Measurements from ENCODE around the gene SP3.

The SP3 gene

DNA sequence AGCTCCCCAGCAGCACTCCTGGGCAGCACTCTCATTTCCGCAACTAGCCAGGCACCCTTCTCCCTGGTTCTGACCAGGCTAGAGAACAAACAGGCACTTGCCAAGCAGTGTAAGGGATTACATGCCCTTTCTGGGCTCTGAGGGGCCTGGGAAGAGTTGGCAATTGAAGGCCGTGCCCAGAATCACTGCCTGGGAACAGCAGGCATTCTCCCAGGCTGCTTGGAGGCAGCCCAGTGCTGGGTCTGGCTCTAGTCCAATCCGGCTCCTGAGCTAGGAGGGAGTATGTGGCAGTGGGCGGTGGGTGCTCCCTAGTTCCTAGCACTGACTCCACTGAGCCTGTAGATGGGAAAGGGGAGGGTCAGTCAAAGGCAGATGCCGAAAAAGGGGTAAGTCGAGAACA is 34.1 kb upstream of the SP3 start:
- Histone ChIP-seq H3K4me3 (ENCODE audit: low read depth, low read length) (no peak overlapping the region), H3K27ac (no peak overlapping the region)

DNA sequence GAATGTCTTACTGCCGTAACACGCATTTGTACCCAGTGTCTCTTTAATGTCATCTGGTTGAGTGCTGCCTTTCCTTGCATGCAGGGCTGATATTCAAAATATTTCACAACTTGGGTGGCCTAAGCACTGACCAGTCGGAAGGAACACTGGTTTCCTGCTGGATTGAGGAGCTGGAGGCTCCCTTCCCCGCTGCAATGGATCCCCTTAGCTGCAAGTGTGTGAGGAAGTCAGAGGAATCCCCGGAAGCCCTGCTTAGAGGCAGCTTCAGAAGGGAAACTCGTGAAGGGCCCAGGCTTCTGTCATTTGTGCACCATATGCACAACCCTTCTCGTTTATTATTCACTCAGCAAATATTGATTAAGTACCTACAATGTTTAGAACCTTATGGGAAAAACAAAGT is 33.2 kb upstream of the SP3 start:
- no peak overlapping the region for H3K9ac ChIP-seq
- no peak overlapping the region for H2AFZ ChIP-seq
- no peak overlapping the region for H3K4me3 ChIP-seq (ENCODE audit: low read depth, low read length)
- H3K4me2 ChIP-seq (ENCODE audit: low read length): no peak overlapping the region
- no peaks in the 10 kb centered on the region for H3K79me2 ChIP-seq
- no peaks in the 10 kb centered on the region for H3K27me3 ChIP-seq (ENCODE audit: control insufficient read depth, insufficient read depth, low read length)
- no peaks in the 10 kb centered on the region for H3K9me3 ChIP-seq (ENCODE audit: control insufficient read depth, low read length)
- no peaks in the 10 kb centered on the region for H3K36me3 ChIP-seq (ENCODE audit: control insufficient read depth, insufficient read depth, low read length)
- no peak overlapping the region for H3K27ac ChIP-seq
- TF ChIP-seq, protein P1, sequence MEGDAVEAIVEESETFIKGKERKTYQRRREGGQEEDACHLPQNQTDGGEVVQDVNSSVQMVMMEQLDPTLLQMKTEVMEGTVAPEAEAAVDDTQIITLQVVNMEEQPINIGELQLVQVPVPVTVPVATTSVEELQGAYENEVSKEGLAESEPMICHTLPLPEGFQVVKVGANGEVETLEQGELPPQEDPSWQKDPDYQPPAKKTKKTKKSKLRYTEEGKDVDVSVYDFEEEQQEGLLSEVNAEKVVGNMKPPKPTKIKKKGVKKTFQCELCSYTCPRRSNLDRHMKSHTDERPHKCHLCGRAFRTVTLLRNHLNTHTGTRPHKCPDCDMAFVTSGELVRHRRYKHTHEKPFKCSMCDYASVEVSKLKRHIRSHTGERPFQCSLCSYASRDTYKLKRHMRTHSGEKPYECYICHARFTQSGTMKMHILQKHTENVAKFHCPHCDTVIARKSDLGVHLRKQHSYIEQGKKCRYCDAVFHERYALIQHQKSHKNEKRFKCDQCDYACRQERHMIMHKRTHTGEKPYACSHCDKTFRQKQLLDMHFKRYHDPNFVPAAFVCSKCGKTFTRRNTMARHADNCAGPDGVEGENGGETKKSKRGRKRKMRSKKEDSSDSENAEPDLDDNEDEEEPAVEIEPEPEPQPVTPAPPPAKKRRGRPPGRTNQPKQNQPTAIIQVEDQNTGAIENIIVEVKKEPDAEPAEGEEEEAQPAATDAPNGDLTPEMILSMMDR (IDR thresholded peaks at IDR 0.05): no peak
- no peaks in the 10 kb centered on the region for H3K4me1 ChIP-seq

More for the DNA sequence above, 34.1 kb upstream of the SP3 start:
- no peaks in the 10 kb centered on the region for H3K9me3 ChIP-seq (ENCODE audit: control insufficient read depth, low read length)
- TF ChIP-seq, protein P1 (IDR thresholded peaks at IDR 0.05): no peak
- no peaks in the 10 kb centered on the region for H3K4me1 ChIP-seq
- H3K36me3 ChIP-seq (ENCODE audit: control insufficient read depth, insufficient read depth, low read length): no peaks in the 10 kb centered on the region
- H2AFZ ChIP-seq: no peak overlapping the region
- H3K9ac ChIP-seq: no peak overlapping the region
- no peaks in the 10 kb centered on the region for H3K27me3 ChIP-seq (ENCODE audit: control insufficient read depth, insufficient read depth, low read length)
- no peak overlapping the region for H3K4me2 ChIP-seq (ENCODE audit: low read length)
- no peaks in the 10 kb centered on the region for H3K79me2 ChIP-seq

DNA sequence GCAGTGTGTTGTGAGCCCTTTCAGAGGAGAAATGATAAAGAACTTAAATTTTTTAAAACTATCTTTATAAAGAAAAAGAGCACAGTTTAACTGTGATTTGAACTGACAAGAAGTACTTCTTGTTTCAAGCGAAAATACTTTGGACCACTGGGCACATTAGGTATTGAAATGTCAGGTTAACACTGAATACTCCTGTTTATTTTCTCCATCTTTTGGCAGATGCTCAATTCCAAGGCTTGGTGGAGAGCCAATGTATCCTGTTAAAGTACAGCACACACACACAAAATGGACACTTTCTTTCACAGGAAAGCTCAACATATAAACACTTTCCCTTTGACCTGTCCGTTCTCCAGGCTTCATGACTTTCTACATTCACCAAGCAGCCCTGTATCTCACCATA is 32.6 kb upstream of the SP3 start:
- H3K27ac ChIP-seq: no peak overlapping the region
- H3K9ac ChIP-seq: no peak overlapping the region
- H2AFZ ChIP-seq: no peak overlapping the region
- TF ChIP-seq, protein P1 (IDR thresholded peaks at IDR 0.05): no peak
- H3K4me2 ChIP-seq (ENCODE audit: low read length): no peak overlapping the region
- H3K79me2 ChIP-seq: no peaks in the 10 kb centered on the region
- no peak overlapping the region for H3K4me3 ChIP-seq (ENCODE audit: low read depth, low read length)
- no peaks in the 10 kb centered on the region for H3K36me3 ChIP-seq (ENCODE audit: control insufficient read depth, insufficient read depth, low read length)
- no peaks in the 10 kb centered on the region for H3K27me3 ChIP-seq (ENCODE audit: control insufficient read depth, insufficient read depth, low read length)
- no peaks in the 10 kb centered on the region for H3K9me3 ChIP-seq (ENCODE audit: control insufficient read depth, low read length)
- H3K4me1 ChIP-seq: no peaks in the 10 kb centered on the region

DNA sequence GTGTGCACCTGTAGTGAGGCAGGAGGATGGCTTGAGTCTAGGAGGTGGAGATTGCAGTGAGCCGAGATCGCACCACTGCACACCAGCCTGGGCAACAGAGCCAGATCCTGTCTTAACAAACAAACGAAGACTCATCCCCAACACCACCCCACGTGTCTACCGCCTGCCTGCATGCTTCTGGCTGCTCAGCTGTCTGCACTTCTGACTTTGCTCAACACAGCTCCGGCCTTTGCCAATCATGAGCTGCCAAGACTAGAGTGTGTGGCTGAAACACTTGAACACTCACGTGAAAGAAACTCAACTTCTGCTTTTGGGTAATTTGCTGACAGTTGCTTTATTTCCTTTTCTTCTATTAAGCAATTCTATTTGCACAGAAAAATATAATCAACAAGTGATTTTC is 32.1 kb upstream of the SP3 start:
- TF ChIP-seq, protein P1 (IDR thresholded peaks at IDR 0.05): no peak
- Histone ChIP-seq H3K36me3 (ENCODE audit: control insufficient read depth, insufficient read depth, low read length) (no peaks in the 10 kb centered on the region), H2AFZ (peak overlapping the region; percentile 13), H3K4me1 (no peaks in the 10 kb centered on the region), H3K27ac (no peak overlapping the region), H3K27me3 (ENCODE audit: control insufficient read depth, insufficient read depth, low read length) (no peaks in the 10 kb centered on the region), H3K9ac (no peak overlapping the region), H3K9me3 (ENCODE audit: control insufficient read depth, low read length) (no peaks in the 10 kb centered on the region), H3K4me3 (ENCODE audit: low read depth, low read length) (no peak overlapping the region), H3K4me2 (ENCODE audit: low read length) (no peak overlapping the region), H3K79me2 (no peaks in the 10 kb centered on the region)

DNA sequence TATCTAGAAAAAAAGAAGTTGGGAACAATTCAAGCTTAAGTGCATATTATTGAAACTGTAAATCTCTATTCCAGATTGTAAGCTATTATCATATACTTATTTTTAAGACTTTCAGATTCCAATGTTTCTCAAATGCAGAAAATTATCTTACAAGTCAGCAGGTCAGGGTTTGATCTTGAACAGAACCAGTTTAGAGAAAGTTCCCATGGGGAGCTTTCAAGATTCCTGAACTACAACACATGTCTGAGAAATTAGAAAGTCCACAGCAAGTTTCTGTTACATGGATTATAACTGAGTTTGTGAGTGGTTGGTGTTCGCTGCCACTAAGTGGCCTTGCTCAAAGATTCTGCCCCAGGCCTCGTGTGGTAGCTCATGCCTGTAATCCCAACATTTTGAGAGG is 31.6 kb upstream of the SP3 start:
- Histone ChIP-seq H3K4me2 (ENCODE audit: low read length) (no peak overlapping the region), H3K36me3 (ENCODE audit: control insufficient read depth, insufficient read depth, low read length) (no peaks in the 10 kb centered on the region), H3K4me1 (no peaks in the 10 kb centered on the region), H3K9me3 (ENCODE audit: control insufficient read depth, low read length) (no peaks in the 10 kb centered on the region), H3K79me2 (no peaks in the 10 kb centered on the region), H3K4me3 (ENCODE audit: low read depth, low read length) (no peak overlapping the region), H3K27ac (no peak overlapping the region), H3K27me3 (ENCODE audit: control insufficient read depth, insufficient read depth, low read length) (no peaks in the 10 kb centered on the region), H2AFZ (no peak overlapping the region), H3K9ac (no peak overlapping the region)
- TF ChIP-seq, protein P1 (IDR thresholded peaks at IDR 0.05): no peak
